Liver (tissue), 9 donors: ENCODE data around the gene IPO5. TPM values are rescaled to one million over a fixed set of nuclear protein-coding genes. Genes with fewer than 3 reads are reported as not detected.

Experiments
- DNase-seq: peaks from one replicate; pipeline ENCODE4 v3.0.0-alpha.2; 2017; ENCODE audit warnings: low spot score
- H3K27ac ChIP-seq, 2 donors: one replicate each; pipeline ENCODE4 v1.7.0; 2013; ENCODE audit warnings: inconsistent platforms in 2 of 2, low read length in 2 of 2, control low read depth in 1 of 2, low read depth in 1 of 2, mild to moderate bottlenecking in 1 of 2
- H3K27me3 ChIP-seq, 4 donors: one replicate each; pipeline versions ENCODE4 v1.6.1 to v1.7.0; 2013; ENCODE audit warnings: low read length in 3 of 4, inconsistent platforms in 1 of 4, mild to moderate bottlenecking in 1 of 4, moderate library complexity in 1 of 4; ENCODE audit not compliant: control insufficient read depth in 4 of 4, insufficient read depth in 4 of 4
- H3K36me3 ChIP-seq, 4 donors: one replicate each; pipeline versions ENCODE4 v1.6.1 to v1.7.0; 2013; ENCODE audit warnings: low read length in 3 of 4, mild to moderate bottlenecking in 3 of 4, low read depth in 1 of 4, moderate library complexity in 1 of 4; ENCODE audit not compliant: control insufficient read depth in 4 of 4, insufficient read depth in 3 of 4
- H3K4me1 ChIP-seq, 4 donors: one replicate each; pipeline versions ENCODE4 v1.6.1 to v1.7.0; 2013; ENCODE audit warnings: low read length in 3 of 4, mild to moderate bottlenecking in 3 of 4, moderate library complexity in 1 of 4; ENCODE audit not compliant: control insufficient read depth in 4 of 4, insufficient read depth in 4 of 4
- H3K4me3 ChIP-seq, 3 donors: one replicate each; pipeline versions ENCODE4 v1.6.1 to v1.7.0; 2013; ENCODE audit warnings: low read length in 3 of 3, control low read depth in 1 of 3, low read depth in 1 of 3, mild to moderate bottlenecking in 1 of 3
- H3K9ac ChIP-seq, 2 donors: one replicate each; pipeline ENCODE4 v1.7.0; 2013; ENCODE audit warnings: low read length in 2 of 2, mild to moderate bottlenecking in 2 of 2, moderate library complexity in 2 of 2, control low read depth in 1 of 2, low read depth in 1 of 2
- H3K9me3 ChIP-seq, 4 donors: one replicate each; pipeline versions ENCODE4 v1.6.1 to v1.7.0; 2013; ENCODE audit warnings: low read length in 3 of 4; ENCODE audit not compliant: control insufficient read depth in 4 of 4
- ATF3 ChIP-seq: IDR thresholded peaks from 2 replicates; pipeline ENCODE4 v1.6.1; 2016; ENCODE audit warnings: antibody characterized with exemption
- EGR1 ChIP-seq, 2 donors: IDR thresholded peaks; 2 replicates each; pipeline ENCODE4 v1.6.1; 2016 to 2018; ENCODE audit warnings: antibody characterized with exemption in 2 of 2, low read depth in 2 of 2
- FOXA1 ChIP-seq: IDR thresholded peaks from 2 replicates; pipeline ENCODE4 v1.6.1; 2016; ENCODE audit warnings: antibody characterized with exemption
- FOXA2 ChIP-seq: IDR thresholded peaks from 2 replicates; pipeline ENCODE4 v1.6.1; 2016; ENCODE audit warnings: antibody characterized with exemption
- GABPA ChIP-seq, 2 donors: IDR thresholded peaks in 1 of 2; conservative IDR thresholded peaks in 1 of 2; 2 replicates each; pipeline ENCODE4 v1.6.1; 2016; ENCODE audit warnings: antibody characterized with exemption in 2 of 2, mild to moderate bottlenecking in 1 of 2, moderate library complexity in 1 of 2
- HNF4A ChIP-seq, 2 donors: conservative IDR thresholded peaks; 2 replicates each; pipeline ENCODE4 v1.6.1; 2016; ENCODE audit warnings: antibody characterized with exemption in 2 of 2, mild to moderate bottlenecking in 2 of 2
- HNF4G ChIP-seq: IDR thresholded peaks from 2 replicates; pipeline ENCODE4 v1.6.1; 2016; ENCODE audit warnings: antibody characterized with exemption
- JUND ChIP-seq, 2 donors: IDR thresholded peaks; 2 replicates each; pipeline ENCODE4 v1.6.1; 2016; ENCODE audit warnings: antibody characterized with exemption in 2 of 2
- MAX ChIP-seq: IDR thresholded peaks from 2 replicates; pipeline ENCODE4 v1.6.1; 2016; ENCODE audit warnings: antibody characterized with exemption
- NR2F2 ChIP-seq: IDR thresholded peaks from 2 replicates; pipeline ENCODE4 v1.6.1; 2016; ENCODE audit warnings: antibody characterized with exemption
- RAD21 ChIP-seq, 2 donors: IDR thresholded peaks; 2 replicates each; pipeline ENCODE4 v1.6.1; 2016; ENCODE audit warnings: antibody characterized with exemption in 2 of 2, mild to moderate bottlenecking in 2 of 2
- REST ChIP-seq: IDR thresholded peaks from 2 replicates; pipeline ENCODE4 v1.6.1; 2016; ENCODE audit warnings: antibody characterized with exemption, mild to moderate bottlenecking
- RXRA ChIP-seq, 2 donors: IDR thresholded peaks; 2 replicates each; pipeline ENCODE4 v1.6.1; 2017 to 2018; ENCODE audit warnings: antibody characterized with exemption in 2 of 2, mild to moderate bottlenecking in 1 of 2
- SP1 ChIP-seq: IDR thresholded peaks from 2 replicates; pipeline ENCODE4 v1.6.1; 2018; ENCODE audit warnings: antibody characterized with exemption, mild to moderate bottlenecking
- TAF1 ChIP-seq: conservative IDR thresholded peaks from 2 replicates; pipeline ENCODE4 v1.6.1; 2016; ENCODE audit warnings: antibody characterized with exemption, mild to moderate bottlenecking
- YY1 ChIP-seq: IDR thresholded peaks from 2 replicates; pipeline ENCODE4 v1.6.1; 2016; ENCODE audit warnings: antibody characterized with exemption, mild to moderate bottlenecking
- ZBTB33 ChIP-seq: IDR thresholded peaks from 2 replicates; pipeline ENCODE4 v1.6.1; 2016; ENCODE audit warnings: antibody characterized with exemption
- WGBS: extraction: QIAGEN DNeasy Blood & Tissue Kit; methylation state at CpG from one replicate; pipeline ENCODE4 v1.1.7; 2013; 5-methylcytosine and 5-hydroxymethylcytosine counted together
- polyA plus RNA-seq, 2 donors: library from polyadenylated mRNA; stranded (reverse) in 1 of 2; unstranded in 1 of 2; fragments of 200-250 nt in 1 of 2; fragments of >200 nt in 1 of 2; fragmentation: Nextera tagmentation in 1 of 2; extraction: Ambion mirVana in 1 of 2; gene quantifications; one replicate each; pipeline versions ENCODE4 v1.2.1 to v1.2.3, GENCODE V29; 2013 to 2015
- total RNA-seq, 2 donors: library from RNA; depleted of rRNA; stranded (reverse); fragments of >200 nt; gene quantifications; one replicate each; pipeline ENCODE4 v1.2.3, GENCODE V29; 2014
- donor health status: healthy.
- donor health status: healthy.
- donor health status: healthy.
- donor health status: healthy.
- donor health status: healthy.

The IPO5 gene
- total and polyA plus RNA-seq, 4 donors = 19.2 to 92.8 (median 46.6) TPM

GRCh38 chr13:98039964-98040363 lies 86.5 kb downstream of the IPO5 start:
- DNase-seq = no peak
- 85% methylated on average over 10 of the region's 10 CpGs for WGBS

GRCh38 chr13:98041081-98041820 lies 87.8 kb downstream of the IPO5 start:
- no peaks in the 10 kb centered on the region for H3K27me3 ChIP-seq
- WGBS = 89% methylated on average over 5 of the region's 5 CpGs
- no peak for DNase-seq
- no peaks in the 10 kb centered on the region for H3K9me3 ChIP-seq
- no peak overlapping the region for H3K4me3 ChIP-seq
- no peak overlapping the region for H3K9ac ChIP-seq
- H3K27ac ChIP-seq = no peak overlapping the region
- H3K4me1 ChIP-seq = no peaks in the 10 kb centered on the region
- H3K36me3 ChIP-seq = no peaks in the 10 kb centered on the region
- no peak for TF ChIP-seq HNF4A (conservative IDR thresholded peaks at IDR 0.05)
- TF ChIP-seq HNF4G = no peak
- no peak for TF ChIP-seq NR2F2
- TF ChIP-seq ATF3 = no peak
- no peak for TF ChIP-seq TAF1
- TF ChIP-seq REST = no peak
- no peak for TF ChIP-seq YY1
- no peak for TF ChIP-seq SP1
- TF ChIP-seq RAD21 (IDR thresholded peaks at IDR 0.05) = no peak
- TF ChIP-seq JUND (IDR thresholded peaks at IDR 0.05) = no peak
- TF ChIP-seq RXRA (IDR thresholded peaks at IDR 0.05) = no peak
- TF ChIP-seq MAX = no peak
- no peak for TF ChIP-seq FOXA2
- TF ChIP-seq ZBTB33 = no peak
- TF ChIP-seq GABPA (IDR thresholded peaks at IDR 0.05 in 1 of 2, conservative IDR thresholded peaks at IDR 0.05 in 1 of 2) = no peak
- no peak for TF ChIP-seq EGR1 (IDR thresholded peaks at IDR 0.05; ENCODE audit: low read depth in 2 of 2)
- TF ChIP-seq FOXA1 = no peak

More at GRCh38 chr13:98039964-98040363, 86.5 kb downstream of the IPO5 start:
- H3K4me3 ChIP-seq = no peak overlapping the region
- no peak overlapping the region for H3K27ac ChIP-seq
- no peak overlapping the region for H3K9ac ChIP-seq
- no peaks in the 10 kb centered on the region for H3K9me3 ChIP-seq
- H3K27me3 ChIP-seq = no peaks in the 10 kb centered on the region
- no peaks in the 10 kb centered on the region for H3K36me3 ChIP-seq
- no peaks in the 10 kb centered on the region for H3K4me1 ChIP-seq
- no peak for TF ChIP-seq JUND (IDR thresholded peaks at IDR 0.05)
- no peak for TF ChIP-seq GABPA (IDR thresholded peaks at IDR 0.05 in 1 of 2, conservative IDR thresholded peaks at IDR 0.05 in 1 of 2)
- TF ChIP-seq FOXA1 = no peak
- no peak for TF ChIP-seq HNF4G
- no peak for TF ChIP-seq ATF3
- TF ChIP-seq NR2F2 = no peak
- no peak for TF ChIP-seq YY1
- no peak for TF ChIP-seq RXRA (IDR thresholded peaks at IDR 0.05)
- no peak for TF ChIP-seq FOXA2
- TF ChIP-seq ZBTB33 = no peak
